Breast epithelium (tissue), 4 donors: ENCODE data around the gene PTPN14. TPM values are rescaled to one million over a fixed set of nuclear protein-coding genes. Genes with fewer than 3 reads are reported as not detected.

Experiments used
- DNase-seq, 2 donors: peaks; one replicate each; pipeline ENCODE4 v3.0.0-alpha.2; 2019; ENCODE audit warnings: low spot score in 2 of 2
- H3K27ac ChIP-seq, 2 donors: fragments of 200-600 bp; sonication (generic) in 1 of 2; one replicate each; pipeline ENCODE4 v1.5.1; 2016 to 2019; ENCODE audit warnings: mild to moderate bottlenecking in 1 of 2
- H3K27me3 ChIP-seq, 2 donors: fragments of 200-600 bp; sonication (generic) in 1 of 2; one replicate each; pipeline versions ENCODE4 v1.5.1 to v1.6.0; 2017 to 2019; ENCODE audit warnings: control low read depth in 1 of 2, mild to moderate bottlenecking in 1 of 2
- H3K36me3 ChIP-seq: fragments of 200-600 bp; one replicate; pipeline ENCODE4 v1.5.1; 2019
- H3K4me1 ChIP-seq, 2 donors: fragments of 200-600 bp; sonication (generic); one replicate each; pipeline ENCODE4 v1.5.1; 2016 to 2019; ENCODE audit warnings: control low read depth in 1 of 2
- H3K4me3 ChIP-seq, 3 donors: fragments of 200-600 bp; sonication (generic); 1 replicate in 2 of 3; 2 replicates in 1 of 3; pipeline ENCODE4 v1.5.1; 2016 to 2019; ENCODE audit warnings: mild to moderate bottlenecking in 3 of 3, moderate library complexity in 2 of 3
- H3K9me3 ChIP-seq, 2 donors: fragments of 200-600 bp; sonication (generic) in 1 of 2; one replicate each; pipeline ENCODE4 v1.5.1; 2016 to 2019; ENCODE audit warnings: control low read depth in 1 of 2
- POLR2A ChIP-seq: fragments of 450-650 bp; IDR thresholded peaks from one replicate; pipeline ENCODE4 v1.6.1; 2016; ENCODE audit warnings: antibody characterized with exemption, mild to moderate bottlenecking, moderate library complexity
- POLR2AphosphoS5 ChIP-seq, 3 donors: sonication (generic); formaldehyde crosslinking; IDR thresholded peaks; one replicate each; pipeline ENCODE4 v1.6.1; 2017; ENCODE audit warnings: antibody characterized with exemption in 3 of 3
- intact Hi-C: fragments of 100-400 bp; cut with DNase I; formaldehyde crosslinking; loops from one replicate; pipeline ENCODE4 v1.15.1; 2023; ENCODE audit warnings: low total_unique reads
- total RNA-seq, 3 donors: library from RNA; depleted of rRNA; stranded (reverse); fragments of >200 nt; gene quantifications; one replicate each; pipeline ENCODE4 v1.1.0, GENCODE V29; 2016
- TF ChIP-seq, protein P1 (sequence below), 3 donors: fragments of 450-650 bp; IDR thresholded peaks; one replicate each; pipeline ENCODE4 v1.5.1; 2016 to 2017; ENCODE audit warnings: antibody characterized with exemption in 3 of 3, mild to moderate bottlenecking in 3 of 3, moderate library complexity in 3 of 3

The PTPN14 gene
- total RNA-seq, 3 donors from 2014 or later: 30.4 to 57.4 (median 49.5) TPM

DNA sequence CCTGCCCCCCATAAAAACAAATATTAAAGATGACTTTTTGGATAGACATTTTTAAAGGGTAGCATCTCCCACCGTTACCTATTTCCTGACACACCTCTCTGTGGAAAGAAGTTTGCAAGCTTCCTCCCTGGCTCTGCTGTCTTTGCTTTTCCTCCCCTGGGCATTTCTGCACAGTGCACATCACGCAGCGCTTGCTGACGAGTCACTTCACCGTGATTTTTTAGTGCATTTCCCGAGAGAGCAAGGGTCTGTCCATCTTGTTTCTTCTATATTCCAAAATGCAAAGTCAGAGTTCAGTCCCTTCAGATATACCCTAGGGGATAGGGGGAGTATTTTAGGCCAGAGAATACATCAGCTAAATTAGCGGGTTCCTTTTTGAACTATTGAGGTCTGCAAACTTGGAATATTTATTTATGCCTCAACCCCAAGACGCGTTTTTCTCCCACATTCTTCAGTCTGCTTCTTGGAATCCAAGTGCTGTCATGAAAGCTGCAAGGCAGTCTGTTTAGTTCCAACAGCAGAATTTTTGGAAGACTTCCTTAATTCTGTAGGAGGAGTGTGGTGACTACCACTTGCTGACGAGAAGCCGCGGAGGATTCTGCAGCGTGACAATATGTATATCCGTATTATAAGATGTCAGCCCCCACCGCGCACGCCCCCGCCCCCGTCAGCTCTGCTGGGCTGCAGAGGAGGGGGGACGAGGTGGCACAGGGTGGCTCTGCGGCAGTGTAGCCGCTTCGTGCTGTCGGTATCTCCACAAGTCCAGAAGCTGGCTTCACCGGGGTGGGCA is 248.1 kb downstream of the PTPN14 start:
- Histone ChIP-seq H3K9me3 (no peaks in the 10 kb centered on the region), H3K27me3 (no peaks in the 10 kb centered on the region), H3K4me1 (no peaks in the 10 kb centered on the region), H3K36me3 (no peaks in the 10 kb centered on the region), H3K27ac (no peak overlapping the region), H3K4me3 (peak overlapping the region in 1 of 3 donors; percentile 41)
- no peak for DNase-seq
- intact Hi-C loops: no loop called here
- TF ChIP-seq POLR2A: no peak
- no peak for TF ChIP-seq POLR2AphosphoS5 (IDR thresholded peaks at IDR 0.05)
- TF ChIP-seq, protein P1, sequence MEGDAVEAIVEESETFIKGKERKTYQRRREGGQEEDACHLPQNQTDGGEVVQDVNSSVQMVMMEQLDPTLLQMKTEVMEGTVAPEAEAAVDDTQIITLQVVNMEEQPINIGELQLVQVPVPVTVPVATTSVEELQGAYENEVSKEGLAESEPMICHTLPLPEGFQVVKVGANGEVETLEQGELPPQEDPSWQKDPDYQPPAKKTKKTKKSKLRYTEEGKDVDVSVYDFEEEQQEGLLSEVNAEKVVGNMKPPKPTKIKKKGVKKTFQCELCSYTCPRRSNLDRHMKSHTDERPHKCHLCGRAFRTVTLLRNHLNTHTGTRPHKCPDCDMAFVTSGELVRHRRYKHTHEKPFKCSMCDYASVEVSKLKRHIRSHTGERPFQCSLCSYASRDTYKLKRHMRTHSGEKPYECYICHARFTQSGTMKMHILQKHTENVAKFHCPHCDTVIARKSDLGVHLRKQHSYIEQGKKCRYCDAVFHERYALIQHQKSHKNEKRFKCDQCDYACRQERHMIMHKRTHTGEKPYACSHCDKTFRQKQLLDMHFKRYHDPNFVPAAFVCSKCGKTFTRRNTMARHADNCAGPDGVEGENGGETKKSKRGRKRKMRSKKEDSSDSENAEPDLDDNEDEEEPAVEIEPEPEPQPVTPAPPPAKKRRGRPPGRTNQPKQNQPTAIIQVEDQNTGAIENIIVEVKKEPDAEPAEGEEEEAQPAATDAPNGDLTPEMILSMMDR (IDR thresholded peaks at IDR 0.05): no peak

GRCh38 chr1:214301526-214301925 is 249.9 kb downstream of the PTPN14 start:
- Histone ChIP-seq H3K4me1 (no peaks in the 10 kb centered on the region), H3K27ac (no peak overlapping the region), H3K36me3 (no peaks in the 10 kb centered on the region), H3K9me3 (no peaks in the 10 kb centered on the region), H3K4me3 (no peak overlapping the region), H3K27me3 (no peaks in the 10 kb centered on the region)
- DNase-seq: no peak
- TF ChIP-seq POLR2A: no peak
- TF ChIP-seq, protein P1 (IDR thresholded peaks at IDR 0.05): no peak
- TF ChIP-seq POLR2AphosphoS5 (IDR thresholded peaks at IDR 0.05): no peak
- intact Hi-C loops: no loop called here

GRCh38 chr1:214300149-214300780 is 251.1 kb downstream of the PTPN14 start:
- intact Hi-C loops: no loop called here
- no peak overlapping the region for H3K4me3 ChIP-seq
- DNase-seq: no peak
- TF ChIP-seq POLR2AphosphoS5 (IDR thresholded peaks at IDR 0.05) (no peak), POLR2A (no peak)
- TF ChIP-seq, protein P1 (IDR thresholded peaks at IDR 0.05): no peak
- H3K36me3 ChIP-seq: no peaks in the 10 kb centered on the region
- H3K4me1 ChIP-seq: no peaks in the 10 kb centered on the region
- H3K9me3 ChIP-seq: no peaks in the 10 kb centered on the region
- no peak overlapping the region for H3K27ac ChIP-seq
- no peaks in the 10 kb centered on the region for H3K27me3 ChIP-seq

Other genes with a start within 250 kb of the PTPN14 start
- gene CENPF, start 51.6 kb upstream of the PTPN14 start, total RNA-seq: 1 to 10 TPM; 1.3 to 4.0 (median 1.9) TPM